Measurements from ENCODE around the gene TSR3. TPM values are rescaled to one million over a fixed set of nuclear protein-coding genes. Genes with fewer than 3 reads are reported as not detected.

Gene TSR3
- total and polyA plus RNA-seq, 11 donors, result 46.3 to 108 (median 60.0) TPM

- intact Hi-C loops (cut with DNase I), result no loop called here
- Histone ChIP-seq H3K4me1 (peaks cover 3 to 27% (median 14%) of the 10 kb centered on the region in 12 donors), H3K9me3 (no peaks in the 10 kb centered on the region), H3K36me3 (peaks cover 0 to 43% (median 17%) of the 10 kb centered on the region in 9 donors), H3K27me3 (no peaks in the 10 kb centered on the region), H3K4me3 (no peak overlapping the region), H3K27ac (no peak overlapping the region)
- WGBS, 4 donors, result 87 to 95% (median 92%) methylated on average over 10 of the region's 10 CpGs
- ATAC-seq (no peak), DNase-seq (no peak)
- TF ChIP-seq CTCF (IDR thresholded peaks at IDR 0.05), result no peak
- no peak for TF ChIP-seq POLR2A (IDR thresholded peaks at IDR 0.05)
Observed at GRCh38 chr16:1377406-1378010, 25.8 kb upstream of the TSR3 start.

- Histone ChIP-seq H3K27ac (no peak overlapping the region), H3K36me3 (peaks cover 0 to 33% (median 12%) of the 10 kb centered on the region in 9 donors), H3K9me3 (no peaks in the 10 kb centered on the region), H3K4me3 (no peak overlapping the region), H3K27me3 (no peaks in the 10 kb centered on the region), H3K4me1 (peaks cover 3 to 27% (median 14%) of the 10 kb centered on the region in 12 donors)
- WGBS, 4 donors, result 88 to 94% (median 90%) methylated on average over 12 to 19 of the region's 19 CpGs
- TF ChIP-seq POLR2A (IDR thresholded peaks at IDR 0.05) (no peak), CTCF (IDR thresholded peaks at IDR 0.05) (no peak)
- DNase-seq (peak in 1 of 5 donors; percentile 16), ATAC-seq (no peak)
- intact Hi-C loops (cut with DNase I), result no loop called here
Observed at GRCh38 chr16:1375741-1376410, 24.2 kb upstream of the TSR3 start.

GRCh38 chr16:1375298-1375640 is 23.6 kb upstream of the TSR3 start:
- Histone ChIP-seq H3K4me1 (peaks cover 3 to 27% (median 14%) of the 10 kb centered on the region in 12 donors), H3K4me3 (no peak overlapping the region), H3K27ac (no peak overlapping the region), H3K27me3 (no peaks in the 10 kb centered on the region), H3K36me3 (peaks cover 0 to 33% (median 11%) of the 10 kb centered on the region in 9 donors), H3K9me3 (no peaks in the 10 kb centered on the region)
- ATAC-seq (no peak), DNase-seq (no peak)
- TF ChIP-seq CTCF (IDR thresholded peaks at IDR 0.05) (no peak), POLR2A (IDR thresholded peaks at IDR 0.05) (no peak)
- intact Hi-C loops (cut with DNase I), result no loop called here
- WGBS, 4 donors, result 92 to 96% (median 94%) methylated on average over 11 to 24 of the region's 24 CpGs

- H3K4me3 ChIP-seq, result no peak overlapping the region
- H3K4me1 ChIP-seq, result peaks cover 3 to 24% (median 14%) of the 10 kb centered on the region in 12 donors
- no peaks in the 10 kb centered on the region for H3K9me3 ChIP-seq
- H3K27me3 ChIP-seq, result no peaks in the 10 kb centered on the region
- H3K36me3 ChIP-seq, result peaks cover 0 to 37% (median 17%) of the 10 kb centered on the region in 9 donors
- no peak for ATAC-seq
- TF ChIP-seq CTCF (IDR thresholded peaks at IDR 0.05), result no peak
- no peak for TF ChIP-seq POLR2A (IDR thresholded peaks at IDR 0.05)
- peak in 1 of 5 donors; percentile 19 for DNase-seq
- no peak overlapping the region for H3K27ac ChIP-seq
- 89 to 96% (median 94%) methylated on average over 24 to 46 of the region's 46 CpGs for WGBS, 4 donors
- intact Hi-C loops (cut with DNase I), result no loop called here
Observed at GRCh38 chr16:1374418-1375297, 23.0 kb upstream of the TSR3 start.

Measured in heart left ventricle (tissue), 16 donors.